Measurements from ENCODE around the gene FOXL3. TPM values are rescaled to one million over a fixed set of nuclear protein-coding genes. Genes with fewer than 3 reads are reported as not detected.

Gene FOXL3
- total RNA-seq, 1 experiment from 2014 or later, result not detected

DNA sequence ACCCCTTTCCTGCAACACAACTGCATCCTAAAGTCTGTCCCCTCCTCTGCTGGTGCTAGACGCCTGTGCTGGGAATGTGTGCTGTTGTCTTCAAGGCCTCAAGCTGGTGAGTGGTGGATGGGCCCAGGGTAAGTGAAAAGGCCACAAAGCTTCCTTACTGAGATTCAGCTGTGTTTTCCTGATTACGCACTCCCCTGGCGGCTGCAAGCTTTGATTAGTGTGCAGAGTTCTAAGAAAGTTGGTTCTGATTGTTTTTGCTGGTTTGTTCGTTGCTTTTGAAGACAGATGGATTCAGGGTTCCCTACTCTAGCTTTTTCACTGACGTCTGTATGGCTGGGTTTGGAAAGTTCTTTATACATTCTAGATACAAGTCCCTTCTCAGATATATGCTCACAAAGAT lies 11.9 kb upstream of the FOXL3 start (continued):
- TF ChIP-seq, protein P1, sequence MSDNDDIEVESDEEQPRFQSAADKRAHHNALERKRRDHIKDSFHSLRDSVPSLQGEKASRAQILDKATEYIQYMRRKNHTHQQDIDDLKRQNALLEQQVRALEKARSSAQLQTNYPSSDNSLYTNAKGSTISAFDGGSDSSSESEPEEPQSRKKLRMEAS (CRISPR knock-in tag; IDR thresholded peaks at IDR 0.05), result no peak
- TF ChIP-seq SOX15 (CRISPR knock-in tag; IDR thresholded peaks at IDR 0.05) (no peak), GABPB1 (CRISPR knock-in tag; IDR thresholded peaks at IDR 0.05) (no peak), HMGXB4 (CRISPR knock-in tag; IDR thresholded peaks at IDR 0.05) (no peak)

DNA sequence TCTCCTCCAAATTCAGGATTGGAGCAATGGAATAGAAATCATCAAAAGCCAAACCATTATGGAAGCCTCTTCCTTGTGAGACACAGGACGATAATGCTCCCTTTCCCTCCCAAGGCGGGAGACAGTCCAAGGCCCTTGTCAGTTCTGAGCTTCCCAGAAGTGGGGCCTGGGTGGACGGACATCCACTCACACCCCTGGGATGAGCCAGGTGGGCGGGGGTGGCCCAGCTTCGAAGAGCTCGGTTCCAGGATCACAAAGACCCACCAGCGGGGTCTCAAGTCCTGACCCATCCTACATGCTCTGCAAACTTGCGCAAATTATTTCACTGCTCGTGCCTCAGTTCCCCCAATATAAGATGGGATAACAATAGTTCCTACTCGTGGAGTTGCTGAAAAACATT lies 10.1 kb upstream of the FOXL3 start:
- peaks cover 11% of the 10 kb centered on the region; the same call in 1 of the 2 replicates for H3K27me3 Mint-ChIP-seq (ENCODE audit: low read depth)
- H3K36me3 Mint-ChIP-seq, result peaks cover 17% of the 10 kb centered on the region
- H3K4me3 Mint-ChIP-seq, result no peak overlapping the region
- H3K9me3 Mint-ChIP-seq, result peaks cover 22% of the 10 kb centered on the region
- ATAC-seq (no peak), DNase-seq (ENCODE audit: low spot score) (no peak)
- TF ChIP-seq FOXJ3 (CRISPR knock-in tag; IDR thresholded peaks at IDR 0.05; ENCODE audit: borderline replicate concordance) (no peak), CREB1 (CRISPR knock-in tag; IDR thresholded peaks at IDR 0.05) (no peak), CBFB (CRISPR knock-in tag; IDR thresholded peaks at IDR 0.05; ENCODE audit: low read depth) (no peak), OVOL2 (CRISPR knock-in tag; IDR thresholded peaks at IDR 0.05; ENCODE audit: borderline replicate concordance) (no peak), ATF1 (CRISPR knock-in tag; IDR thresholded peaks at IDR 0.05) (no peak), MYBL2 (CRISPR knock-in tag; IDR thresholded peaks at IDR 0.05) (no peak), TP53 (CRISPR knock-in tag; IDR thresholded peaks at IDR 0.05) (no peak), ATF6 (CRISPR knock-in tag; IDR thresholded peaks at IDR 0.05) (no peak), KAT7 (CRISPR knock-in tag; IDR thresholded peaks at IDR 0.05; ENCODE audit: borderline replicate concordance) (no peak), GABPB1 (CRISPR knock-in tag; IDR thresholded peaks at IDR 0.05) (no peak), ZNF219 (CRISPR knock-in tag; IDR thresholded peaks at IDR 0.05; ENCODE audit: borderline replicate concordance) (no peak)
- TF ChIP-seq, protein P2, sequence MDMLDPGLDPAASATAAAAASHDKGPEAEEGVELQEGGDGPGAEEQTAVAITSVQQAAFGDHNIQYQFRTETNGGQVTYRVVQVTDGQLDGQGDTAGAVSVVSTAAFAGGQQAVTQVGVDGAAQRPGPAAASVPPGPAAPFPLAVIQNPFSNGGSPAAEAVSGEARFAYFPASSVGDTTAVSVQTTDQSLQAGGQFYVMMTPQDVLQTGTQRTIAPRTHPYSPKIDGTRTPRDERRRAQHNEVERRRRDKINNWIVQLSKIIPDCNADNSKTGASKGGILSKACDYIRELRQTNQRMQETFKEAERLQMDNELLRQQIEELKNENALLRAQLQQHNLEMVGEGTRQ (CRISPR knock-in tag; IDR thresholded peaks at IDR 0.05), result no peak
- POLR2A ChIA-PET, result no interaction called here
- CTCF ChIA-PET, result interaction anchor here (1.4 kb wide), 1 partner anchor 13 kb away, joined by 3 read pairs; no protein-coding TSS in a partner anchor
- H3K4me1 Mint-ChIP-seq, result no peaks in the 10 kb centered on the region
- no peak overlapping the region for H3K27ac Mint-ChIP-seq

DNA sequence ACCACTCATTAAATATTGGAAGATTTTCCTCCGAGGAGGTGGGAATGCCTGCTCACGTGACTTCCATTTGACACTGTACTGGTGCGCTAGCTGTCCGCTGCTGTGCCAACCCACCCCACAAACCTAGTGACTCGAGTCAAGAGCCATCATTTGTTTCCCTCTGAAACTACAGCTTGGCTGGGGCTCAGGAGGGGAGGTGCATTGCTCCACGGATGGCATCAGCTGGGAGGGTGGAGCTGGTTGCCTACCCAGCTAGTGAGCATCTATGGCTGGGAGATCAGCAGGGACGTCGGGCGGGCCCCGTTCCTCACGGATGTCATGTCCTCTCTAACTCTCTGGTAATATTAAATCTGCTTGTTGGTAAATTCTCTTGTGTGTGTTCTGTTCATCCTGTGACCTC lies 9.5 kb upstream of the FOXL3 start:
- no peak for TF ChIP-seq ETV6 (CRISPR knock-in tag; IDR thresholded peaks at IDR 0.05)
- no peak for TF ChIP-seq ZBTB21 (CRISPR knock-in tag; IDR thresholded peaks at IDR 0.05; ENCODE audit: borderline replicate concordance)
- no peak for TF ChIP-seq ZNF423 (CRISPR knock-in tag; IDR thresholded peaks at IDR 0.05)
- no peak for TF ChIP-seq CBFB (CRISPR knock-in tag; IDR thresholded peaks at IDR 0.05; ENCODE audit: low read depth)
- no peak for TF ChIP-seq SP1 (CRISPR knock-in tag; conservative IDR thresholded peaks at IDR 0.05)
- TF ChIP-seq, protein P3, sequence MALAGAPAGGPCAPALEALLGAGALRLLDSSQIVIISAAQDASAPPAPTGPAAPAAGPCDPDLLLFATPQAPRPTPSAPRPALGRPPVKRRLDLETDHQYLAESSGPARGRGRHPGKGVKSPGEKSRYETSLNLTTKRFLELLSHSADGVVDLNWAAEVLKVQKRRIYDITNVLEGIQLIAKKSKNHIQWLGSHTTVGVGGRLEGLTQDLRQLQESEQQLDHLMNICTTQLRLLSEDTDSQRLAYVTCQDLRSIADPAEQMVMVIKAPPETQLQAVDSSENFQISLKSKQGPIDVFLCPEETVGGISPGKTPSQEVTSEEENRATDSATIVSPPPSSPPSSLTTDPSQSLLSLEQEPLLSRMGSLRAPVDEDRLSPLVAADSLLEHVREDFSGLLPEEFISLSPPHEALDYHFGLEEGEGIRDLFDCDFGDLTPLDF (CRISPR knock-in tag; IDR thresholded peaks at IDR 0.05), result no peak
- TF ChIP-seq OVOL2 (CRISPR knock-in tag; IDR thresholded peaks at IDR 0.05; ENCODE audit: borderline replicate concordance), result no peak
- Mint-ChIP-seq H3K27me3 (ENCODE audit: low read depth) (peaks cover 6% of the 10 kb centered on the region; the same call in 1 of the 2 replicates), H3K4me3 (no peak overlapping the region), H3K9me3 (peaks cover 16% of the 10 kb centered on the region), H3K36me3 (peaks cover 10% of the 10 kb centered on the region), H3K4me1 (no peaks in the 10 kb centered on the region), H3K27ac (no peak overlapping the region)
- DNase-seq (ENCODE audit: low spot score), result no peak
- CTCF ChIA-PET, result interaction anchor here (1.4 kb wide), 1 partner anchor 14 kb away, joined by 3 read pairs; no protein-coding TSS in a partner anchor
- POLR2A ChIA-PET, result no interaction called here
- no peak for ATAC-seq
